Kidney (tissue), 14 donors: ENCODE measurements around the gene SOHLH2. TPM values are rescaled to one million over a fixed set of nuclear protein-coding genes. Genes with fewer than 3 reads are reported as not detected.

ENCODE experiments used
- DNase-seq, 5 donors: peaks; one replicate each; pipeline ENCODE4 v3.0.0-alpha.2; 2013 to 2020
- FAIRE-seq: peaks from 2 replicates; lab custom pipeline; 2012; peaks lifted over from hg19 to GRCh38; lab: Jason Lieb, UNC
- H3K27ac ChIP-seq, 2 donors: one replicate each; pipeline ENCODE4 v1.7.0; 2013; ENCODE audit warnings: low read depth in 2 of 2, low read length in 2 of 2, inconsistent platforms in 1 of 2
- H3K27me3 ChIP-seq: one replicate; pipeline ENCODE4 v1.7.1; 2013; ENCODE audit warnings: low read length, inconsistent platforms; ENCODE audit not compliant: control insufficient read depth, insufficient read depth
- H3K36me3 ChIP-seq, 3 donors: one replicate each; pipeline versions ENCODE4 v1.7.0 to v1.7.1; 2013; ENCODE audit warnings: low read length in 3 of 3, control low read depth in 1 of 3, inconsistent platforms in 1 of 3; ENCODE audit not compliant: insufficient read depth in 3 of 3, control insufficient read depth in 2 of 3
- H3K4me1 ChIP-seq, 3 donors: one replicate each; pipeline versions ENCODE4 v1.7.0 to v1.7.1; 2013; ENCODE audit warnings: low read length in 3 of 3, inconsistent platforms in 1 of 3, low read depth in 1 of 3; ENCODE audit not compliant: control insufficient read depth in 2 of 3, insufficient read depth in 2 of 3
- H3K4me3 ChIP-seq, 3 donors: one replicate each; pipeline versions ENCODE4 v1.7.0 to v1.8.1; 2013; ENCODE audit warnings: low read length in 3 of 3, control low read depth in 1 of 3, inconsistent platforms in 1 of 3
- H3K9ac ChIP-seq, 3 donors: one replicate each; pipeline versions ENCODE4 v1.7.0 to v1.7.1; 2013; ENCODE audit warnings: low read length in 3 of 3, control low read depth in 1 of 3, inconsistent platforms in 1 of 3
- H3K9me3 ChIP-seq, 3 donors: one replicate each; pipeline versions ENCODE4 v1.7.0 to v1.7.1; 2013; ENCODE audit warnings: low read length in 3 of 3, control low read depth in 1 of 3, inconsistent platforms in 1 of 3; ENCODE audit not compliant: control insufficient read depth in 2 of 3, insufficient read depth in 1 of 3
- CTCF ChIP-seq: IDR thresholded peaks from 3 replicates; pipeline ENCODE4 v1.5.1; 2012; ENCODE audit warnings: mild to moderate bottlenecking, moderate library complexity, borderline replicate concordance; ENCODE audit not compliant: insufficient read depth; ENCODE audit errors: extremely low read depth
- intact Hi-C: fragments of 100-400 bp; cut with DNase I; formaldehyde crosslinking; loops from one replicate; pipeline ENCODE4 v1.11.1; 2022
- polyA plus RNA-seq: library from polyadenylated mRNA; stranded (reverse); fragments of 350-450 nt; fragmentation: Illumina TruSeq; extraction: RNeasy Lipid Tissue Mini Kit (QIAGEN cat#74804); gene quantifications from one replicate; pipeline ENCODE4 v1.2.3, GENCODE V29; 2014; ENCODE audit warnings: low read depth, low replicate concordance; ENCODE audit not compliant: insufficient read depth
- total RNA-seq: library from RNA; stranded (reverse); fragmentation: NEBNext Ultra II Directional; extraction: Animal tissue kit (Norgen Biotek cat#: 25700); gene quantifications from one replicate; pipeline ENCODE4 v1.2.1, GENCODE V29; 2021
- donor health status: control.
- donor health status: control.
- donor health status: control.
- donor health status: control.
- donor health status: control.
- donor health status: DM: yes; HTN: yes; CAD: no.
- donor health status: Normal renal cell carcinoma (clear cell type).

SOHLH2 gene
- total and polyA plus RNA-seq, 2 donors from 2014 or later, result 0.17 to 0.54 TPM

GRCh38 chr13:36217456-36217855 is 3.1 kb upstream of the SOHLH2 start:
- DNase-seq (peak in 1 of 5 donors; percentile 15), FAIRE-seq (no peak)
- H3K36me3 ChIP-seq, result no peaks in the 10 kb centered on the region
- no peak overlapping the region for H3K27ac ChIP-seq
- H3K9me3 ChIP-seq, result no peaks in the 10 kb centered on the region
- no peak overlapping the region for H3K4me3 ChIP-seq
- no peaks in the 10 kb centered on the region for H3K27me3 ChIP-seq
- no peak for TF ChIP-seq CTCF
- H3K9ac ChIP-seq, result no peak overlapping the region
- intact Hi-C loops, result no loop called here
- H3K4me1 ChIP-seq, result no peaks in the 10 kb centered on the region

GRCh38 chr13:36212789-36213188 is 1.6 kb downstream of the SOHLH2 start:
- no peak for FAIRE-seq
- no peak overlapping the region for H3K4me3 ChIP-seq
- no peaks in the 10 kb centered on the region for H3K9me3 ChIP-seq
- H3K4me1 ChIP-seq, result no peaks in the 10 kb centered on the region
- H3K36me3 ChIP-seq, result no peaks in the 10 kb centered on the region
- no peak overlapping the region for H3K27ac ChIP-seq
- no peak overlapping the region for H3K9ac ChIP-seq
- intact Hi-C loops, result no loop called here
- TF ChIP-seq CTCF, result no peak
- no peaks in the 10 kb centered on the region for H3K27me3 ChIP-seq
- no peak for DNase-seq

- Histone ChIP-seq H3K27me3 (no peaks in the 10 kb centered on the region), H3K4me3 (no peak overlapping the region), H3K27ac (no peak overlapping the region), H3K4me1 (no peaks in the 10 kb centered on the region), H3K9me3 (no peaks in the 10 kb centered on the region), H3K9ac (no peak overlapping the region), H3K36me3 (no peaks in the 10 kb centered on the region)
- no peak for FAIRE-seq
- intact Hi-C loops, result no loop called here
- TF ChIP-seq CTCF, result no peak
- no peak for DNase-seq
Observed at GRCh38 chr13:36211567-36211966, 2.8 kb downstream of the SOHLH2 start.

GRCh38 chr13:36210738-36211137 is 3.6 kb downstream of the SOHLH2 start:
- Histone ChIP-seq H3K36me3 (no peaks in the 10 kb centered on the region), H3K9ac (no peak overlapping the region), H3K27ac (no peak overlapping the region), H3K4me1 (no peaks in the 10 kb centered on the region), H3K4me3 (no peak overlapping the region), H3K27me3 (no peaks in the 10 kb centered on the region), H3K9me3 (no peaks in the 10 kb centered on the region)
- intact Hi-C loops, result no loop called here
- DNase-seq (no peak), FAIRE-seq (no peak)
- TF ChIP-seq CTCF, result no peak
